HCT116 (cell line): Measurements from ENCODE around the gene DAGLB. TPM values are rescaled to one million over a fixed set of nuclear protein-coding genes. Genes with fewer than 3 reads are reported as not detected.
A peak's percentile ranks its signal among the peaks of the same experiment; 100 is the strongest.

Experiments
- ATAC-seq: fragments of 200-7000 bp; cut with Tn5 transposase; 2 replicates; pipeline ENCODE4 v1.9.1; 2020; ENCODE audit warnings: mild to moderate bottlenecking, moderate library complexity
- BruUV-seq: library from RNA; stranded (reverse); fragments of 400-500 nt; replicated peaks from 2 replicates; lab custom pipeline; 2021; lab: Mats Ljungman, UMichigan
- CTCF ChIA-PET: fragments of 300-600 bp; sonication (Branson Sonifier 250); formaldehyde crosslinking; loops from one replicate; lab custom pipeline; 2021; ENCODE audit warnings: antibody characterized with exemption; lab: Charles Lee
- POLR2A ChIA-PET: fragments of 300-600, 350-600 bp; sonication (Branson Sonifier 250); formaldehyde crosslinking; loops from one replicate; lab custom pipeline; 2021; ENCODE audit warnings: antibody characterized with exemption; lab: Charles Lee
- RAD21 ChIA-PET, 2 experiments: fragments of 300-600 bp; sonication (Branson Sonifier 250); formaldehyde crosslinking; loops; one replicate each; lab custom pipeline; 2023; ENCODE audit warnings: low total read pairs in 2 of 2; ENCODE audit not compliant: uncharacterized antibody in 2 of 2, unreplicated experiment in 2 of 2, low non-redundant PET in 1 of 2; lab: Charles Lee
- DNase-seq: peaks from one replicate; pipeline ENCODE4 v3.0.0-alpha.2; 2010; ENCODE audit warnings: low read depth, low spot score
- H2AFZ ChIP-seq: fragments of 200-600 bp; shearing (Covaris generic), sonication (generic); 2 replicates; pipeline ENCODE4 v1.6.1; 2017; ENCODE audit warnings: low read depth, mixed run types, mixed read lengths, antibody characterized with exemption, low read length; ENCODE audit not compliant: poor library complexity, severe bottlenecking
- H3K27ac ChIP-seq: 2 replicates; pipeline ENCODE4 v1.5.1; 2012; ENCODE audit warnings: low read depth, low read length
- H3K27me3 ChIP-seq: fragments of 200-600 bp; sonication (generic); 2 replicates; pipeline ENCODE4 v1.6.1; 2016; ENCODE audit warnings: mixed run types, low read length, mixed read lengths; ENCODE audit not compliant: insufficient read depth
- H3K36me3 ChIP-seq, 2 experiments: fragments of 200-500 bp in 1 of 2; fragments of 200-600 bp in 1 of 2; sonication (Bioruptor generic) in 1 of 2; sonication (generic) in 1 of 2; 2 replicates each; pipeline versions ENCODE4 v1.5.1 to v1.6.1; 2014 to 2016; ENCODE audit warnings: low read length in 2 of 2, inconsistent platforms in 1 of 2, mixed read lengths in 1 of 2, mixed run types in 1 of 2; ENCODE audit not compliant: insufficient read depth in 2 of 2, control insufficient read depth in 1 of 2
- H3K4me1 ChIP-seq, 2 experiments: fragments of 200-600 bp in 1 of 2; sonication (generic) in 1 of 2; 2 replicates each; pipeline versions ENCODE4 v1.5.1 to v1.6.1; 2012 to 2017; ENCODE audit warnings: low read length in 2 of 2, inconsistent platforms in 1 of 2, mild to moderate bottlenecking in 1 of 2, mixed read lengths in 1 of 2, mixed run types in 1 of 2, moderate library complexity in 1 of 2; ENCODE audit not compliant: insufficient read depth in 2 of 2, control insufficient read depth in 1 of 2
- H3K4me2 ChIP-seq: fragments of 200-600 bp; sonication (generic); 2 replicates; pipeline ENCODE4 v1.6.1; 2017; ENCODE audit warnings: mixed run types, low read length, mixed read lengths
- H3K4me3 ChIP-seq, 2 experiments: fragments of 200-600 bp in 1 of 2; sonication (generic) in 1 of 2; replicated peaks in 1 of 2; 2 replicates each; pipeline ENCODE4 v1.5.1; 2011 to 2016; ENCODE audit warnings: low read length in 2 of 2, control low read depth in 1 of 2, low read depth in 1 of 2, mild to moderate bottlenecking in 1 of 2, mixed read lengths in 1 of 2, mixed run types in 1 of 2
- H3K79me2 ChIP-seq: fragments of 200-600 bp; sonication (generic); 2 replicates; pipeline ENCODE4 v1.6.1; 2017; ENCODE audit warnings: mild to moderate bottlenecking, mixed run types, low read length, moderate library complexity, mixed read lengths; ENCODE audit not compliant: insufficient read depth
- H3K9ac ChIP-seq: fragments of 200-600 bp; sonication (generic); 2 replicates; pipeline ENCODE4 v1.6.1; 2016; ENCODE audit warnings: low read length, mixed read lengths
- H3K9me2 ChIP-seq: fragments of 200-600 bp; sonication (generic), shearing (Covaris generic); 2 replicates; pipeline ENCODE4 v1.6.1; 2017; ENCODE audit warnings: mixed run types, mild to moderate bottlenecking, moderate library complexity; ENCODE audit not compliant: insufficient read depth
- H3K9me3 ChIP-seq, 2 experiments: fragments of 200-500 bp in 1 of 2; fragments of 200-600 bp in 1 of 2; sonication (Bioruptor generic) in 1 of 2; sonication (generic) in 1 of 2; 2 replicates each; pipeline ENCODE4 v1.6.1; 2014 to 2017; ENCODE audit warnings: low read length in 2 of 2, mixed read lengths in 2 of 2, inconsistent platforms in 1 of 2, low read depth in 1 of 2, mild to moderate bottlenecking in 1 of 2, mixed run types in 1 of 2, moderate library complexity in 1 of 2; ENCODE audit not compliant: control insufficient read depth in 1 of 2, insufficient read depth in 1 of 2
- H4K20me1 ChIP-seq: fragments of 200-600 bp; sonication (generic), shearing (Covaris generic); 2 replicates; pipeline ENCODE4 v1.6.1; 2017; ENCODE audit warnings: mixed run types, mild to moderate bottlenecking, moderate library complexity; ENCODE audit not compliant: insufficient read depth
- CBX3 ChIP-seq: IDR thresholded peaks from 2 replicates; pipeline ENCODE4 v1.6.1; 2012; ENCODE audit warnings: low read depth
- CEBPB ChIP-seq: IDR thresholded peaks from 2 replicates; pipeline ENCODE4 v1.6.1; 2012; ENCODE audit warnings: low read depth
- CTCF ChIP-seq, 3 experiments: fragments of 200-600 bp in 1 of 3; sonication (generic) in 1 of 3; IDR thresholded peaks in 2 of 3; conservative IDR thresholded peaks in 1 of 3; 2 replicates each; pipeline ENCODE4 v1.5.1; 2012 to 2017; ENCODE audit warnings: low read depth in 2 of 3, low read length in 2 of 3, antibody characterized with exemption in 1 of 3, borderline replicate concordance in 1 of 3, control low read depth in 1 of 3, mild to moderate bottlenecking in 1 of 3, mixed read lengths in 1 of 3, mixed run types in 1 of 3, moderate library complexity in 1 of 3; ENCODE audit not compliant: insufficient read depth in 1 of 3
- ELF1 ChIP-seq: IDR thresholded peaks from 2 replicates; pipeline ENCODE4 v1.6.1; 2012; ENCODE audit warnings: low read depth, borderline replicate concordance
- EZH2 ChIP-seq: fragments of 200-600 bp; sonication (generic); IDR thresholded peaks from 2 replicates; pipeline ENCODE4 v1.6.1; 2017; ENCODE audit warnings: antibody characterized with exemption, mixed run types
- FOSL1 ChIP-seq: IDR thresholded peaks from 2 replicates; pipeline ENCODE4 v1.6.1; 2012; ENCODE audit warnings: low read depth
- POLR2AphosphoS5 ChIP-seq: IDR thresholded peaks from 2 replicates; pipeline ENCODE4 v1.6.1; 2011; ENCODE audit warnings: mild to moderate bottlenecking, low read depth, low read length, moderate library complexity
- REST ChIP-seq: IDR thresholded peaks from 2 replicates; pipeline ENCODE4 v1.6.1; 2012; ENCODE audit warnings: low read depth
- SP1 ChIP-seq: IDR thresholded peaks from 2 replicates; pipeline ENCODE4 v1.6.1; 2012; ENCODE audit warnings: low read depth
- YY1 ChIP-seq: IDR thresholded peaks from 2 replicates; pipeline ENCODE4 v1.6.1; 2011; ENCODE audit warnings: low read length, low read depth, moderate library complexity, mild to moderate bottlenecking; ENCODE audit not compliant: insufficient replicate concordance; ENCODE audit errors: extremely low read depth
- intact Hi-C: fragments of 100-400 bp; cut with micrococcal nuclease; formaldehyde crosslinking; loops from 2 replicates; pipeline ENCODE4 v1.10.0; 2022
- total RNA-seq: library from RNA; stranded (reverse); gene quantifications from one replicate; pipeline ENCODE4 v1.2.1, GENCODE V29; 2021; ENCODE audit not compliant: unreplicated experiment

The DAGLB gene
- total RNA-seq, 1 experiment from 2014 or later = 30.2 TPM

GRCh38 chr7:6393667-6394056 lies 54.1 kb downstream of the DAGLB start:
- Histone ChIP-seq H4K20me1 (peaks cover 16% of the 10 kb centered on the region; the same call in 1 of the 2 replicates), H3K27me3 (no peaks in the 10 kb centered on the region), H3K79me2 (peaks cover 98% of the 10 kb centered on the region), H3K4me1 (peaks cover 22 to 46% of the 10 kb centered on the region in 2 experiments), H3K9me3 (no peaks in the 10 kb centered on the region), H3K27ac (peak overlapping the region; percentile 60), H3K36me3 (peaks cover 23 to 28% of the 10 kb centered on the region in 2 experiments; a peak in 3 of 4 replicates), H3K9ac (peak overlapping the region; percentile 37), H3K4me2 (peak overlapping the region; percentile 74), H3K4me3 (peak overlapping the region in 1 of 2 experiments; percentile 31; a peak in 2 of 4 replicates), H2AFZ (no peak overlapping the region), H3K9me2 (no peaks in the 10 kb centered on the region)
- DNase-seq (no peak), ATAC-seq (no peak; the same call in 1 of the 2 replicates)
- no TSS peak for BruUV-seq
- ChIA-PET CTCF (no interaction called here), POLR2A (no interaction called here), RAD21 (no interaction called here)
- intact Hi-C loops = no loop called here
- TF ChIP-seq POLR2AphosphoS5 (no peak; the same call in 1 of the 2 replicates), YY1 (no peak), SP1 (no peak), EZH2 (no peak), CTCF (IDR thresholded peaks at IDR 0.05 in 2 of 3, conservative IDR thresholded peaks at IDR 0.05 in 1 of 3; ENCODE audit: borderline replicate concordance in 1 of 3, insufficient read depth in 1 of 3, low read depth in 2 of 3, low read length in 2 of 3) (no peak), CBX3 (no peak), FOSL1 (no peak), CEBPB (no peak), ELF1 (no peak), REST (no peak)
